HG02852 (cell line): ENCODE results near the gene DDX23.

Source experiments
- ATAC-seq: cut with Tn5 transposase; IDR thresholded peaks from one replicate; pipeline ENCODE4 v1.9.1; 2021; ENCODE audit warnings: mild to moderate bottlenecking, moderate library complexity; ENCODE audit not compliant: unreplicated experiment

DDX23 gene

DNA sequence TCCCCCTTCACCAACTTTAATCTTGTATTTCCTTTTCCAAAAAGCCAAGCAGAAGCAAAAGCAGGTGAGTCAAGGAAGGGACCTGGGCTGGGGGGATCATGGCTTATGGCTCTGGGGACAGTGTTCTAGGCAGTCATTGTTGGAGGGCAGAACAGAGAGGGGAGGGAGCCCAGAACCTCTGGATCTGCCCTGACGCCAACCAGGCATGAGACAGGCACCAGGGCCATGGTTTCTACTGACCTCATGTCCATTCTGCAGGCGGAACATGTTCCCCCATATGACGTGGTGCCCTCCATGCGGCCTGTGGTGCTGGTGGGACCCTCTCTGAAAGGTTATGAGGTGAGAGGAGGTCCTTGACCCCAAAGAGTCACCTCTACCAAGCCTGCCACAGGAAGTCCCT is 27.1 kb downstream of the DDX23 start:
- no peak for ATAC-seq

- ATAC-seq, result no peak
These were observed 27.9 kb downstream of the DDX23 start for GRCh38 chr12:48824112-48824511.

DNA sequence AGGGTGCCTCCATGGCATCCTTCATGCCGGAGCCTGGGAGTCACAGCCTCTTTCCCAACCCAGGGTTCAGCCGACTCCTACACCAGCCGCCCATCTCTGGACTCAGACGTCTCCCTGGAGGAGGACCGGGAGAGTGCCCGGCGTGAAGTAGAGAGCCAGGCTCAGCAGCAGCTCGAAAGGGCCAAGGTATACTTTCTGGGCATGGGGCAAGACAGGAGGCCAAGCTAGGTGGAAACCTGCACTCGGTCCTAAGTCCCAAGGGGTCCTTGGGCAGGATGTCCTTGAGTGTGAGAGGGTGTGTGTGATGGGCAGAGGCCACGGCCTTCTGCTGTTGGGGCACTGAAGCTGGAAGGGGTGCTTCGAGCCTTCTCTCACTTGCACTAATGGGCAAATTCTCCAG is 28.7 kb downstream of the DDX23 start:
- ATAC-seq, result no peak

- ATAC-seq, result no peak
These were observed 29.3 kb downstream of the DDX23 start for GRCh38 chr12:48822711-48823110.

- ATAC-seq, result no peak
These were observed 29.8 kb downstream of the DDX23 start for GRCh38 chr12:48822139-48822538.

DNA sequence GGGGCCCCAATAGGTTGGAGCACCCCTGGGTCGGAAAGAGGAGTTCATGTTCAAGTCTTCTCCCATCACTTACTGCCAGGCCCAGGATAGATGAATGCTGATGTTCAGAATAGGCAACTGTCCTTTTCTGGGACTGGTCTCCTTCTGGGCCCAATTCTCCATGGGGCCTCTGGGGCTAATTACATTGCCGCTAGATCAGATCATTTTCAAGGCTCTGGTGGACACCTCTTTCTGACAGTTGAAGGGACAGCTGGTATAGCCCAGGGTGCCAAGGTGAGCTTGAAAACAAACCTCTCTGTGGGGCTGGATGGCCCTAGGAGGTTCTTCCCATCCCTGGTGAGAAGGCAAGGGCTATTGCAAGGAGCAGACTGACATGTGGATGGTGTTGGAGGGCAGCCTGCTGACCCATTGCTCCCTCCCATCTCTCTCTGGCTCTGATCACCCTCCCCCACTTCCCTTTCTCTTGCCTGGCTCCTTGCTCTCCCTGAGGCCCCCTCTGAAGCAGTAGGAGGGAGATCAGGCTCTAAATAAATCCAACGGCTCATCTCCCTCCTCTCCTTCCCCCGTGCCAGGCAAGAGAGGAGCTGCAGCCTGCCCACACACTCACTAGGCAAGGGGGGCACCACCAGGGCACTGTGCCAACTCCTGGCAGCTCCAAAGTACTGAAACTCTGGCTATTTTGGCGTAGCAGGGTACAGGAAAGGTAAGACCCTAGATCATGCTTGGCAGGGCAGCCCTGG is 31.8 kb downstream of the DDX23 start:
- ATAC-seq, result no peak

- ATAC-seq, result no peak
These were observed 33.0 kb downstream of the DDX23 start for GRCh38 chr12:48818831-48819590.

DNA sequence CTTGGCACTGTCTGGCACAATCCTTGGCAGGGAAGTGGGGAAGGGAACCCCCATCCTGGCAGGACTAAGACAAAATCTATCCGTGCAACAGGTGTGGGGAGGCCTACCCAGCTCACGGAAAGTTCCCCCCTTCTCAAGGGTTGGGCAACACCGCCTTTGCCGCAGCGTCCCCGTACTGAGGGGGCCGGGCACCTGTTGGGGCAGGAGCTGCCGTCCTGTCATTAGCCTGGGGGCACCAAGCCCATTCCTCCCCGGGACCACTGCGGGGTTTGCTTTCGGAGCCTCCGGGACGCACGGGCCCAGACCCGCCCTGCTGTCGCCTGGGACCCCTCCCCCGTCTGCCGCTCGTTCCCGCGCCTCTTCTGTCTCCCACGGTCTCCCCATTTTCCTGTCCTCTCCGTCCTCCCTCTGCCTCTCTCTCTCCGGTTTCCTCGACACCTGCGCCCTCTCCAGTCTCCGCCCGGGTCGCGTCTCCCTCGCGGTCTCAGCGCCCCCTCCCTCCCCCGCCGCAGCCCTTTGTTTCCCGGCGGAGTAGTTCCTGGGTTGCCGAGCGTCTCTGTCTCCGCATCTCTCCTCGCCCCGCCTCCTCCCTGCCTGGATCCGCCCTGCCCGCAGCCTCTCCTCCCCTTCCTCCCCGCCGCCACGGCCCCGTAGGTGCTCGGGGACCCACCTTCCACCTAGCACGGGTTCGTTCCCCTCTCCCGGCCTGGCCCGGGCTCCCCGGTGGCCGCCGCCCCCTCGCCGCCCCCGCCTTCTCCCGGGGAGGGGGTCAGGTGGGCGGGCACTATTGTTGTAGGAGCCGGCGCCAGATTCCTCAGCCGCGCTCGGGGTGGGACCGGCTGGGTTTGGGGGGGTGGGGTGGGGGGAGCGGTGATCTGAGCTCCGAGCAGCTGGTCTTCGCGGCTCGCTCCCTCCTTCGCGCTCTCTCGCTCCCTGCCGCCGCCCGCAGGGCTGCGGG is 33.8 kb downstream of the DDX23 start, which contains the start of gene CACNB3:
Gene CACNB3, plus strand, starts transcription at position 624 of the 958 bp plus-strand sequence. CDS start 434 bp downstream, outside the sequence.
- peak; percentile 39 for ATAC-seq

DNA sequence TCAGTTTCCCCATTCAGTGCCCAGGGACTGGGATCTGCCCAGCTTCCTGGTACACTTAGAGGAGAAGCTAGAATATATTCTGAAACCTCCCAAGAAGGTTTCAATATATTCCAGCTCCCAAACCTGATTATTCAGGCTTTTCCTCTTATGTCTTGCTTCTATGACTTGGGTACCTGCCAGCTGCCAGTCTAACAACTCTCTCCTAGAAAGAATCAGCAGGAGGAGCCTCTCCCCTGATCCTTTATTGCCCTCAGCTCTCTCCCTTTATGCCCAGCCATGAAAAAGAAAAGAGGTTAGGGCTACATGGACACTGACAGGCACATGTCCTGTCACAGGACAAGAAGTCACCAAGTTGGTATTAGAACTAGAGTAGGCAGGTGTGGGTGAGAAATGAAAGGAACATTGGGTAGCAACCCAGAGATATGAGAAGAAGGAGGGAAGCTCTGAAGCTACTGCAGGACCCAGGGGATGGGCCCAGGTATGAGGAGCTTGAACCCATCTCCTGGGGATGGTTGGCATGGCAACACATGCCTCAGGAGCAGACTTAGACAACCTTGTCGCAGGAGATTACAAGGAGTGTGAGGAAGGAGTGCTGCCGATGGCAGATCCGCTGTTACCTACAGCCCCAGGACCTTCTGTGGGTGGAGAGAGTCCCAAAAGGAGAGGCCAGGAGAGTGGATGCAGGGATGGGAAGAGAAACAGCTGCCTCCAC is 35.7 kb downstream of the DDX23 start:
- ATAC-seq, result no peak

DNA sequence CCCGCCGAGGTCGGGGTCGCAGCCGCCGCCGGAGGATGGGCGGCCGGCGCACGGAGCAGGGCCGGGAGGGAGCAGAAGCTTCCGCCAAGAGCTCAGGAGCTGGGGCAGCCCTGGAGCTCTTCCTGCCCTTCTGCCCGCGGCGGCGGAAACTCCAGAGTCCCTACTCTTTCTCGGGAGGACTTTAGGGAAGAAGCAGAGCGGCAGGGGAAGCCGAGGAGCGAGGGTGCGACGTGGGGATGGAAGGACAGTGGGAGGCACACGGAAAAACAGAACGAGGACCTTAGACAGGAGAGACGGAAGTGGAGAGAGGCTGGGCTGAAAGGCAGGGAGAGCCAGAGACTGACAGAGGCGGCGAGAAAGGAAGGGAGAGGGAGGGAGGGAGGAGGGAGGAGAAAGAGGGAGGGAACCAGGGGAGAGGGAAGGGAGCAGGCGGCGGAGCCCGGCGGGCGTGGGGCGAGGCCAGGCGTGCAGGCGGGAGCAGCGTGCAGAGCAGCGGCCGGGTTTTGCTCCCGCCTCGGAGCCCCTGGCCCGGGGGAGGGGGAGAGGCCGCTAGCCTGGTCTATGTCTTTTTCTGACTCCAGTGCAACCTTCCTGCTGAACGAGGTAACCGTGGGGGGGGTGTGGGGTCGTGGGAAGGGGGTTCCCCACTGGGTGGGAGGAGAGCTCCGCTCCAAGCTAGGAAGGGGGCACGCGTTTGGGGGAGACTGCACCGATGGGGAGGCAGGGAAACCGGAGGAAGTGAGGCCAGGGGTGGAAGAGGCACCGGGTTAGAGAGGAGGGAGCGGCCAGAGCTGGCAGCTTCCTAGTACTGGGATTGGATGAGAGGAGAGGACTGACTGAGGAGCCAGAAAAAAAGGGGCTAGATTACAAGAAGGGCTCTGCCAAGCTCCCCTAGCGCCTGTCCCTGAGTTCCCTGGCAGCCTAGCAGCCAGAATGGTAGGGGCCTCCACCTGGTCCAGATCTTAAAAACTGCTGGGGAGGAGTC is 36.5 kb downstream of the DDX23 start:
- peak; percentile 34 for ATAC-seq

DNA sequence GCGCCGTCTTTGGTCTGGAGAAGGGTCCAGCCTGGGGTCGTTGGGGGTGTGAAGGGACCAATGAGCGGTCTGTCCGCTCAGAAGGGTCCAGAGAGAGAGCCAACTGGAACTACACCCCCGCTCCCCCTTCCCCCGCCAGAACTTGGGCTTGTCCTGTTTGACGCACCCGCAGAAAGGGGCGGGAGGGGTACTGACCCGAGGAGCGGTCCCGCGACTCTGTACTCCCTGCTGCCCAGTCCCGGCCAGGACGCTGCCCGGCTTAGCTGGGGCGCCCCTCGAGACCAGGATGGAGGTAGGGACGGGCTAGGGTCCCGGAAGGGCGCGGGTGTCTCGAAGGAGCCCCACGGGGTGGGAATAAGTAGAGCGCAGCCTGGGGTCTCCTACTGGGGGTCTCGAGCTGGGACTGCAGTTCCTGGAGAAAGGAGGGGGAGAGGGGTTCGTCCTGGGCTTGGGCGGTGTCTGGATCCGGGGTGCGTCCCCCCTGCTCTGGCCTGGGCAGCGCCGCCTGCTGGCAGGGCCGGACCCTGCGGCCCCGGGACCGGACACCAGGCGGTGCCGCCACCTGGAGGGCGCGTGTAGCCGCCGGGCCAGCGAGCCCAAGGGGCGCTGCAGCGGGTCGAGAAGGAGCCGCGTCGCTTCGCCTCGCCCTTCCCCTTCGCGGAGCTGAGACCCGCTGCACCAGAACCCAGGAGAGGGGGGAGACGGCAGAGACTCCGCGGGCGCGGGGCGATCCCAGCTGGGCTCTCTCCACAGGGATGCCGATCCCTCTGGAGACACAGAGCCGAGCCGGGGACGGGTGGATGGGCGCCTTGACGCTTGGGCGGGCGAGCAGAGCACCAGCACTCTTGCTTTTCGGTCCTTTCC is 37.5 kb downstream of the DDX23 start:
- peak; percentile 74 for ATAC-seq

- no peak for ATAC-seq
These were observed 38.3 kb downstream of the DDX23 start for GRCh38 chr12:48813465-48814261.

- ATAC-seq, result no peak
These were observed 39.6 kb downstream of the DDX23 start for GRCh38 chr12:48812389-48812788.

- no peak for ATAC-seq
These were observed 40.4 kb downstream of the DDX23 start for GRCh38 chr12:48811437-48812090.

DNA sequence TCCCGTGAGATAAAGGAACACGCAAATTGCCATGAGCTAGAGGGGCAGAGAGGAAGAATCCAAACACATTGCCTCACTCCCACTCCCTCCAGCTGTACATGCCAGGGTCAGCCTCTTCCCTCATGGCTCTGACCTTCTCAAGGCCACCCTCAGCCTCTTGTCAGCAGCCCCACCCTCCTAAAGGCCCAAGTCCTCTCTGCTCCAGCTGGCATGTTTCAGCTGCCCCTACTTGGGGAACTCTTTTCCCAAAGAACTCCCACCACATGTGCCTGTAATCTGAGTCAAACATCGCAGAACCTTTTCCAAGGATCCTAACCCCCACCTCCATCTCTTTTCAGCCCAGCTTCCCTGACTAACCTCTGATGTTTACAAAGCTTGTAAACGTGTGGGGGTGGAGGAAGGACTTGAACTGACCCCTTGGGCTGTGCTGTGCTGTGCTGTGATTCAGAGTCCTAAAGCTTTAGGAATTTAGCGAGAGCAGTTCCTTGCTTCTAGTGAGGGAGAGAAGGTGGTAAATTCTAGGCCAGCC is 41.0 kb downstream of the DDX23 start:
- ATAC-seq, result no peak

- ATAC-seq, result no peak
These were observed 44.0 kb downstream of the DDX23 start for GRCh38 chr12:48807981-48808380.

GRCh38 chr12:48803675-48804074 is 48.3 kb downstream of the DDX23 start:
- no peak for ATAC-seq
